VCaP (cell line): ENCODE results near the gene SYPL2.

Source experiments
- H3K27ac ChIP-seq: fragments of 450-650 bp; 2 replicates; pipeline ENCODE4 v1.5.1; 2017
- CTCF ChIP-seq: fragments of 450-650 bp; conservative IDR thresholded peaks from 2 replicates; pipeline ENCODE4 v1.5.1; 2017; ENCODE audit warnings: mild to moderate bottlenecking, moderate library complexity

The SYPL2 gene

DNA sequence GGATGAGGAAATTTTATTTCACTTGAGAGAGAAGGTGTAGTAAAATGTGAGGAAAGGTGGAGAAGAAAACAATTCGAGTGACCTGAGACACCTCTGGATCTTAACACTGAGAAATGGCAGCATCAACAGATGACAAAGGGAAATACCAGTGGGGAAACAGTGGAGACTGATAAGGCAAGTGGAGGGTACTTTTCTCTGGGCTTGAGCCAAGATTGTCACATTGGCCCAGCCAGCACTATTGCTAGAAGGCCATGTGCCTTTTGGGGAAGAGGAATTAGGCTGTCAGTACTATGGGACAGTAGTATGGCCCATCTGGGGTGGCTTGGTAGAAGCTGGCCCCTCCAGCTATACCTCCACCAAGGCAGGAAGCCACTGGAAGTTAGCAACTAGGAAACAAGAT, 8.4 kb downstream of the SYPL2 start:
- no peak overlapping the region for H3K27ac ChIP-seq
- no peak for TF ChIP-seq CTCF

DNA sequence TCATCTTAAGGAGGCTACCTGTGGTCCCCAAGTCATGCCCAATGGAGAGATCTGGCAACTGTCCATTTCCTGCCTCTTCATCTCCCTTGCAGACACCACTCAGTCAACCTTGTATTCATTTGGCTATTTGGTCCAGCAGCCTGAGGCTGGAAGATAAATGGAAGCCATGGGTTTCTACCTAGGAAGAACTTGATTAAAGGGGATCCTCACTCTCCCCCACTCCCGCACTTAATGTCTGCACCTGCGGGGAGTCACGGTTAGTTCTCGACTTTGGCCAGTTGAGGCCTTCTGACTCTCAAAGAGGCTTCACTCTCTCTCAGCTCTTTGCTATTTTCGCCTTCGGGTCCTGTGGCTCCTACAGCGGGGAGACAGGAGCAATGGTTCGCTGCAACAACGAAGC, 8.9 kb downstream of the SYPL2 start:
- H3K27ac ChIP-seq, result no peak overlapping the region
- no peak for TF ChIP-seq CTCF

- no peak for TF ChIP-seq CTCF
- H3K27ac ChIP-seq, result no peak overlapping the region
Observed at GRCh38 chr1:109476825-109477224, 10.5 kb downstream of the SYPL2 start.

GRCh38 chr1:109477821-109478220, 11.5 kb downstream of the SYPL2 start:
- no peak overlapping the region for H3K27ac ChIP-seq
- TF ChIP-seq CTCF, result no peak

- no peak overlapping the region for H3K27ac ChIP-seq
- TF ChIP-seq CTCF, result no peak
Observed at GRCh38 chr1:109478806-109479205, 12.5 kb downstream of the SYPL2 start.

DNA sequence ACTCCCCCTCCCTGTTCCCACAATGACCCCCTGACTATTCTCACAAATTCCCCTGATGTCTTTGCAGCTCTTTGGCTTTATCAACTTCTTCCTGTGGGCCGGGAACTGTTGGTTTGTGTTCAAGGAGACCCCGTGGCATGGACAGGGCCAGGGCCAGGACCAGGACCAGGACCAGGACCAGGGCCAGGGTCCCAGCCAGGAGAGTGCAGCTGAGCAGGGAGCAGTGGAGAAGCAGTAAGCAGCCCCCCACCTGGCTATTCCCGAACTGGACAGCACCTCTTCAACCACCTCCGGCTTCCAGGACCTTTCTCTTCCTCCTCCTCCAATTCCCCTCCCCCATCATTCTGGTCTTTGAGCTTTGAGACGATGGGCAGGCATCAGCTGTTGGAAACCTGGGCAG, 13.0 kb downstream of the SYPL2 start:
- no peak for TF ChIP-seq CTCF
- H3K27ac ChIP-seq, result no peak overlapping the region

DNA sequence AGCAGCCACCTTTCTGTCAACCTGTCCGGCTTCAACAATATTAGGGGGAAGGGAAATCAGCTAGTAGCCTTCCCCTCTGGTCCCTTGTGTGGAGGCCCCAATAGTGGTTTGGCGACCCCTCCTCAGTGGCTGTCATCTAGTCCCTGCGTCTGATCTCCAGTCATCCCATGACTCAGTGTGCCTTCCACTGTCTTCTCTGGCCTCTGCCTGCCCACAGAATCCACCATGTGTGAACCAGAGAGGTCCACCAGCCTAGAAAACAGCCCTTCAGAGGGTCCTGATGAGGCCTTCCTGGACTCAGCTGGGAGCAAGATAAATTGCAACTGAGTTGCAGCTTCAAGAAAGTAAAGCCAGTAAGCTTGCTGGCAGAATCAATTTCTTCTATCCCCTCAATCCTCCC, 13.6 kb downstream of the SYPL2 start:
- H3K27ac ChIP-seq, result no peak overlapping the region
- TF ChIP-seq CTCF, result no peak

DNA sequence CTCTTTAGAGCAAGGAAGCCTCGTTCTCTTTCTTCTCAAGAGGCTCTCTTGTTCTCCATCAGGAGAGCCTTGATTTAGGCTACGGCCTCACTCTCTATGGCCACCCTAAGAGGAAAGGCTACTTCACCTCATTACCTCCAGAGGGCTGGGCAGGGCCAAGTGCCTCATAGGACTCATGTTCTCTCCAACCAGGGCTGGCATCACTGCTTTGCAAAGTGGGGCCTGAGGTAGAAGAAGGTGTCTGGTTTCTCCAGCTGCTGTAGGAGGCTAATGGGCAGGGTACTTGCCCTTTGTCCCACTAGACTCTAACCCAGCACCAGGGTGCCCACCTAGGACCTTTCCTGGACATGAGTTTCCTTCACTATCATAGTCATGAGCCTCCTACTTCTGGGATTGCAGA, 15.3 kb downstream of the SYPL2 start:
- no peak for TF ChIP-seq CTCF

More for the DNA sequence above, 15.3 kb downstream of the SYPL2 start:
- no peak overlapping the region for H3K27ac ChIP-seq
